Vagina (tissue), 2 donors: ENCODE data around the gene CMSS1.

ENCODE experiments used
- POLR2A ChIP-seq, 2 donors: fragments of 450-650 bp; IDR thresholded peaks; one replicate each; pipeline ENCODE4 v1.6.1; 2017; ENCODE audit warnings: antibody characterized with exemption in 2 of 2, mild to moderate bottlenecking in 2 of 2, moderate library complexity in 2 of 2
- POLR2AphosphoS5 ChIP-seq, 2 donors: sonication (generic); formaldehyde crosslinking; IDR thresholded peaks; one replicate each; pipeline ENCODE4 v1.9.0; 2017; ENCODE audit warnings: antibody characterized with exemption in 2 of 2, mild to moderate bottlenecking in 2 of 2, low read depth in 1 of 2; ENCODE audit not compliant: insufficient read depth in 1 of 2

GRCh38 chr3:100009276-100010086 is 191.8 kb downstream of the CMSS1 start:
- TF ChIP-seq POLR2AphosphoS5 (IDR thresholded peaks at IDR 0.05; ENCODE audit: insufficient read depth in 1 of 2, low read depth in 1 of 2) (no peak), POLR2A (IDR thresholded peaks at IDR 0.05) (no peak)
